Mesenchymal stem cell (in vitro differentiated cells and primary cell): ENCODE data around the gene GAL.

Experiments used
- DNase-seq: peaks from one replicate; pipeline ENCODE4 v3.0.0-alpha.2; 2013
- H2AFZ ChIP-seq: one replicate; pipeline ENCODE4 v1.6.1; 2013; ENCODE audit warnings: low read depth, mild to moderate bottlenecking, control low read depth, inconsistent platforms, low read length, moderate library complexity
- H2AK5ac ChIP-seq: 2 replicates; pipeline ENCODE4 v1.6.1; 2013; ENCODE audit warnings: low read length, moderate library complexity, mild to moderate bottlenecking, inconsistent platforms; ENCODE audit not compliant: severe bottlenecking
- H2BK120ac ChIP-seq: one replicate; pipeline ENCODE4 v1.6.1; 2013; ENCODE audit warnings: low read depth, mild to moderate bottlenecking, inconsistent platforms, low read length, moderate library complexity
- H2BK12ac ChIP-seq, 2 experiments: one replicate each; pipeline ENCODE4 v1.6.1; 2013; ENCODE audit warnings: inconsistent platforms in 2 of 2, low read length in 2 of 2, mild to moderate bottlenecking in 2 of 2, moderate library complexity in 2 of 2, control low read depth in 1 of 2
- H2BK15ac ChIP-seq: one replicate; pipeline ENCODE4 v1.6.1; 2013; ENCODE audit warnings: mild to moderate bottlenecking, low read depth, inconsistent platforms; ENCODE audit not compliant: poor library complexity, severe bottlenecking
- H2BK5ac ChIP-seq: 2 replicates; pipeline ENCODE4 v1.6.1; 2013; ENCODE audit warnings: low read depth, mild to moderate bottlenecking, low read length, control low read depth, inconsistent platforms; ENCODE audit not compliant: poor library complexity, severe bottlenecking
- H3K14ac ChIP-seq, 2 experiments: one replicate each; pipeline ENCODE4 v1.6.1; 2013; ENCODE audit warnings: inconsistent platforms in 2 of 2, low read length in 2 of 2, control low read depth in 1 of 2, mild to moderate bottlenecking in 1 of 2, moderate library complexity in 1 of 2
- H3K18ac ChIP-seq, 2 experiments: one replicate each; pipeline ENCODE4 v1.6.1; 2013; ENCODE audit warnings: inconsistent platforms in 2 of 2, low read length in 2 of 2, control low read depth in 1 of 2, low read depth in 1 of 2, mild to moderate bottlenecking in 1 of 2
- H3K23ac ChIP-seq, 2 experiments: one replicate each; pipeline ENCODE4 v1.6.1; 2013; ENCODE audit warnings: inconsistent platforms in 2 of 2, low read length in 2 of 2, mild to moderate bottlenecking in 2 of 2, moderate library complexity in 2 of 2, control low read depth in 1 of 2
- H3K27ac ChIP-seq: 2 replicates; pipeline ENCODE4 v1.5.1; 2013; ENCODE audit warnings: mild to moderate bottlenecking, moderate library complexity, low read length, control low read depth, inconsistent platforms; ENCODE audit not compliant: poor library complexity, severe bottlenecking
- H3K27me3 ChIP-seq, 2 experiments: 2 replicates each; pipeline versions ENCODE4 v1.6.1 to v1.7.0; 2013; ENCODE audit warnings: low read length in 2 of 2, mild to moderate bottlenecking in 2 of 2, moderate library complexity in 2 of 2, control low read depth in 1 of 2, inconsistent platforms in 1 of 2; ENCODE audit not compliant: control insufficient read depth in 1 of 2, insufficient read depth in 1 of 2
- H3K36me3 ChIP-seq, 2 experiments: 2 replicates each; pipeline versions ENCODE4 v1.6.1 to v1.7.0; 2013; ENCODE audit warnings: low read length in 2 of 2, control low read depth in 1 of 2, inconsistent platforms in 1 of 2, low read depth in 1 of 2, mild to moderate bottlenecking in 1 of 2; ENCODE audit not compliant: insufficient read depth in 2 of 2, control insufficient read depth in 1 of 2
- H3K4ac ChIP-seq, 2 experiments: one replicate each; pipeline ENCODE4 v1.6.1; 2013; ENCODE audit warnings: inconsistent platforms in 2 of 2, low read length in 2 of 2, mild to moderate bottlenecking in 2 of 2, moderate library complexity in 2 of 2, control low read depth in 1 of 2, low read depth in 1 of 2
- H3K4me1 ChIP-seq: 2 replicates; pipeline ENCODE4 v1.6.1; 2013; ENCODE audit warnings: low read depth, low read length, control low read depth; ENCODE audit not compliant: control insufficient read depth, insufficient read depth
- H3K4me2 ChIP-seq: 2 replicates; pipeline ENCODE4 v1.6.1; 2013; ENCODE audit warnings: low read length, mild to moderate bottlenecking, inconsistent platforms; ENCODE audit not compliant: poor library complexity, severe bottlenecking
- H3K4me3 ChIP-seq, 2 experiments: 2 replicates each; pipeline versions ENCODE4 v1.5.1 to v1.7.0; 2013; ENCODE audit warnings: low read length in 2 of 2, mild to moderate bottlenecking in 2 of 2, control low read depth in 1 of 2, low read depth in 1 of 2; ENCODE audit not compliant: insufficient read depth in 1 of 2
- H3K79me1 ChIP-seq: replicated peaks from 2 replicates; pipeline ENCODE4 v1.6.1; 2013; ENCODE audit warnings: mild to moderate bottlenecking, control low read depth, low read length, inconsistent platforms; ENCODE audit not compliant: poor library complexity, severe bottlenecking
- H3K9ac ChIP-seq: 2 replicates; pipeline ENCODE4 v1.7.0; 2013; ENCODE audit warnings: mild to moderate bottlenecking, low read length, moderate library complexity
- H3K9me3 ChIP-seq: 2 replicates; pipeline ENCODE4 v1.7.0; 2013; ENCODE audit warnings: mild to moderate bottlenecking, low read length; ENCODE audit not compliant: control insufficient read depth
- H4K8ac ChIP-seq: one replicate; pipeline ENCODE4 v1.6.1; 2013; ENCODE audit warnings: inconsistent platforms, mild to moderate bottlenecking, low read length, moderate library complexity
- H4K91ac ChIP-seq: one replicate; pipeline ENCODE4 v1.6.1; 2013; ENCODE audit warnings: mild to moderate bottlenecking, low read length, inconsistent platforms
- WGBS: methylation state at CpG from one replicate; pipeline ENCODE4 v1.1.7; 2013; ENCODE audit warnings: mixed read lengths; 5-methylcytosine and 5-hydroxymethylcytosine counted together

The GAL gene

DNA sequence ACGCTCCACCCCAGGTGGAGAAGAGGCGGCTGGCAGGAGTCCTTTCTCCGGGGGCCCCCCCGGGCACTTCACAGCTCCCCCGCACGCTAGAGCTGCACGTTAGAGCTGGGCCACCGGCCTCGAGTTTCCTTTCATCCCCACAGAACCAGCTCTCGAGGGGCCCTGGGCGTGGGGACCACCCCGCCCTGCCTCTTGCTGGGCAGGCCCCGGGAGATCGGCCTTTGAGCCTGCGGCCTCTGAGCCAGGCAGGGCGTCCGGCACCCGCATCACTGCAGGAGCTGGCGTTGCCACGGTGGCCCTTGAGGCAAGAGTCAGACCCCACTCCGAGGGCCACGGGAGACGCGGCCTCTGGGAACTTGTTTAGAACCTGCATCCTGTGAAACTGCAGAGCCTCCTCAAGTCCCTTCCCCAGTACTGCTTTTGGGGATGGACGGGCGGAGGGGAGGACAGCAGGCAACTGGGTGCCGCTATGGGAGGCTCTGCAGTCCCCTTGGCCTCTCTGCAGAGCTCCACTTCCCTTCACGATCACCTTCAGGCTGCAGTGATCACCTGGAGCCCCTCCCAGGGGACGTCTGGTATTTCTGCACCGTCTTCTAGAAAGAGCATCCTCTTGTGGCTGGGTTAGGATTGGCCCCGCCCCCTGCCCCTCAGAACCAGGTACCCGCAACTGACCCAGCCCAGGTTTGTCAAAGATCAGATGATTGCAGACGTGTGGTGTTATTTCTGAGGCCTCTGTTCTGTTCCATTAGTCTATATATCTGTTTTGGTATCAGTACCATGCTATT is 13.9 kb upstream of the GAL start:
- no peak overlapping the region for H2AFZ ChIP-seq
- no peak overlapping the region for H3K18ac ChIP-seq
- H2AK5ac ChIP-seq, result no peak overlapping the region
- no peak overlapping the region for H3K14ac ChIP-seq
- no peak overlapping the region for H4K8ac ChIP-seq
- no peak overlapping the region for H2BK120ac ChIP-seq
- H2BK12ac ChIP-seq, result no peak overlapping the region
- no peak overlapping the region for H4K91ac ChIP-seq
- H3K4ac ChIP-seq, result no peak overlapping the region
- no peak overlapping the region for H2BK5ac ChIP-seq
- H3K9me3 ChIP-seq, result peaks cover 17% of the 10 kb centered on the region
- no peak overlapping the region for H3K4me2 ChIP-seq
- no peak overlapping the region for H3K9ac ChIP-seq
- peaks cover 30 to 67% of the 10 kb centered on the region in 2 experiments for H3K27me3 ChIP-seq
- H3K4me1 ChIP-seq, result no peaks in the 10 kb centered on the region
- 91% methylated on average over 33 of the region's 33 CpGs for WGBS
- DNase-seq, result no peak
- no peak overlapping the region for H3K27ac ChIP-seq
- H3K4me3 ChIP-seq, result no peak overlapping the region
- no peaks in the 10 kb centered on the region for H3K36me3 ChIP-seq
- H2BK15ac ChIP-seq, result no peak overlapping the region
- no peaks in the 10 kb centered on the region for H3K79me1 ChIP-seq
- H3K23ac ChIP-seq, result no peak overlapping the region

GRCh38 chr11:68673306-68673945 is 10.9 kb upstream of the GAL start:
- H2BK120ac ChIP-seq, result no peak overlapping the region
- H3K23ac ChIP-seq, result no peak overlapping the region
- H3K14ac ChIP-seq, result no peak overlapping the region
- no peaks in the 10 kb centered on the region for H3K36me3 ChIP-seq
- WGBS, result 86% methylated on average over 5 of the region's 6 CpGs
- H2AFZ ChIP-seq, result no peak overlapping the region
- no peak overlapping the region for H3K4me2 ChIP-seq
- no peak overlapping the region for H2BK15ac ChIP-seq
- peaks cover 17 to 72% of the 10 kb centered on the region in 2 experiments for H3K27me3 ChIP-seq
- H3K79me1 ChIP-seq, result no peaks in the 10 kb centered on the region
- H3K18ac ChIP-seq, result no peak overlapping the region
- H2BK12ac ChIP-seq, result no peak overlapping the region
- no peak for DNase-seq
- peaks cover 10% of the 10 kb centered on the region for H3K4me1 ChIP-seq
- no peak overlapping the region for H4K8ac ChIP-seq
- no peak overlapping the region for H2AK5ac ChIP-seq
- no peak overlapping the region for H2BK5ac ChIP-seq
- no peak overlapping the region for H3K4me3 ChIP-seq
- no peak overlapping the region for H4K91ac ChIP-seq
- H3K4ac ChIP-seq, result no peak overlapping the region
- H3K9me3 ChIP-seq, result peaks cover 17% of the 10 kb centered on the region
- no peak overlapping the region for H3K9ac ChIP-seq
- H3K27ac ChIP-seq, result no peak overlapping the region

DNA sequence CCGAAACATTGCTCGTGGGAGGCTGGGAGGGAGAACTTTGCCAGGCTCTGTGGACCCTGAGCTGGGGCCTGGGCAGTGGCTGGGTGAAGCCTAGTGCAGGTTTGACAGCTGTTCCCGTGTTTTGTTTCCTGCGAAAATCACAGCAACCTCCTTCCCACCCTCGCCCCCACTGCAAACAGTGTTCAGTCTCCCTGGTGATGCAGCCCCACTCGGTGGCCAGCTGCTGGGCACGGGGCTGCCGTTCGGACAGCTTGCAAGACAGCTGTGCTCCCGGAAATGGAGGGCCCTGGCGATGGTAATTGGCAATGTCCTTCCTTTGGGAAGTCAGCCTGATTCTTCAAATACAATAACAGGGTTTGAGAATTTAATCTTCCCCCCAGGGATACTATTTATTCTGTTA is 10.4 kb upstream of the GAL start:
- Histone ChIP-seq H3K23ac (no peak overlapping the region), H3K4me3 (no peak overlapping the region), H3K4me1 (peaks cover 10% of the 10 kb centered on the region), H2BK5ac (no peak overlapping the region), H2BK120ac (no peak overlapping the region), H3K4me2 (no peak overlapping the region), H4K8ac (no peak overlapping the region), H2BK12ac (no peak overlapping the region), H3K27ac (no peak overlapping the region), H3K9me3 (peaks cover 17% of the 10 kb centered on the region), H3K36me3 (no peaks in the 10 kb centered on the region), H2BK15ac (no peak overlapping the region), H3K9ac (no peak overlapping the region), H2AFZ (no peak overlapping the region), H3K4ac (no peak overlapping the region), H3K18ac (no peak overlapping the region), H3K14ac (no peak overlapping the region), H2AK5ac (no peak overlapping the region), H3K27me3 (peaks cover 16 to 72% of the 10 kb centered on the region in 2 experiments), H3K79me1 (no peaks in the 10 kb centered on the region), H4K91ac (no peak overlapping the region)
- DNase-seq, result no peak
- 96% methylated on average over 11 of the region's 11 CpGs for WGBS

DNA sequence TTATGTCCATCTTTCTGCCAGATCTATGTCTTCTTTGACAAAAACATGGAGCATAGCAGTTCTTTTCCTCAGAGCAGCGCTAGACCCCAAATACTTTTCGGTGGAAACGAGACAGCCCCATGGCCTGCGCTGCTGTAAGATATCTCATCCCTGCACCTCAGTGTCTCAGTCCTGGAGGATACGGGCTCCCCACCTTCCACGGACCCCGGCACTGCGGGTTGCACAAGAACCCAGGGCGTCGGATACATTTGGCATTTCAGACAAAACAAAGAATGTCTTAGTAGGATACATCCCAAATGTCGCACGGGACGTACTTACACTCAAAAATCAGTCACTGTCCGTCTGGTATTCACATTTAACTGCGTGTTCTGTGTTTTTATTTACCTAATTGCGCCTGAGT is 9.9 kb upstream of the GAL start:
- Histone ChIP-seq H3K27ac (no peak overlapping the region), H3K4me3 (no peak overlapping the region), H3K9ac (no peak overlapping the region), H2BK15ac (no peak overlapping the region), H3K18ac (no peak overlapping the region), H2BK120ac (no peak overlapping the region), H3K23ac (no peak overlapping the region), H4K91ac (no peak overlapping the region), H4K8ac (no peak overlapping the region), H3K27me3 (peaks cover 12 to 72% of the 10 kb centered on the region in 2 experiments), H3K4ac (no peak overlapping the region), H2BK5ac (no peak overlapping the region), H2BK12ac (no peak overlapping the region), H3K4me1 (peaks cover 10% of the 10 kb centered on the region), H3K4me2 (no peak overlapping the region), H2AFZ (no peak overlapping the region), H3K79me1 (no peaks in the 10 kb centered on the region), H3K9me3 (peaks cover 17% of the 10 kb centered on the region), H3K36me3 (no peaks in the 10 kb centered on the region), H2AK5ac (no peak overlapping the region), H3K14ac (no peak overlapping the region)
- WGBS, result 94% methylated on average over 16 of the region's 16 CpGs
- no peak for DNase-seq
